Measurements from ENCODE around the gene ZNF750.

The ZNF750 gene

DNA sequence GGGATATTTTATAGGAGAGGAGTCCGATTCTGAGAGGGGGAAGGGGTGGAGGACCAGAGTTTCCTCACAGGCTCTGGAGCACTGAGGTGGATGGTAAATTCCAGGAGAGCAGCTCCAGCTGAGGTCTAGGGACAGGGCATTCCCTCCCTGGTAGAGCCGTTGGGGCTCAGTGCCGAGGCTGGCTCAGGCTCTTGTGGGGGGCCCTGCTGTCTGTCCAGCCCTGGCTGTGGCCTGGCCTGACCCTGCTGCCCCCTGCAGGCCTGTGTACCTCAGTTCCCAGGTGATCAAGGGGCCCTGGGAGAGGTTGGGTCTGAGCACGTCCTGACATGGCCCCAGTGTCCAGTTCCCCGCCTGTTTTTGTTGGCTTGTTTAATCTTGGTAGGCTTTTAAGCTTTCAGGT, 16.8 kb downstream of the ZNF750 start:
- ChIA-PET CTCF (interaction anchor here (0.6 kb wide), 2 partner anchors 48 to 158 kb away, joined by 3 read pairs; no protein-coding TSS in a partner anchor), POLR2A (no interaction called here)
- H3K4me3 ChIP-seq (ENCODE audit: low read depth, low read length): no peak overlapping the region
- TF ChIP-seq ZNF600 (tag by site-specific recombination; IDR thresholded peaks at IDR 0.05): no peak
- no peak for TF ChIP-seq OSR2 (tag by site-specific recombination; IDR thresholded peaks at IDR 0.05)
- no peak for TF ChIP-seq ZNF548 (tag by site-specific recombination; IDR thresholded peaks at IDR 0.05)
- no peak for TF ChIP-seq ZNF169 (tag by site-specific recombination; IDR thresholded peaks at IDR 0.05)
- no peak for TF ChIP-seq ZNF350 (tag by site-specific recombination; IDR thresholded peaks at IDR 0.05)
- TF ChIP-seq ZNF416 (tag by site-specific recombination; IDR thresholded peaks at IDR 0.05): no peak
- no peak for TF ChIP-seq ELK4 (IDR thresholded peaks at IDR 0.05; ENCODE audit: borderline replicate concordance, low read depth, low read length)
- TF ChIP-seq ZNF76 (tag by site-specific recombination; IDR thresholded peaks at IDR 0.05; ENCODE audit: borderline replicate concordance, low read depth): no peak
- TF ChIP-seq ZFP69B (tag by site-specific recombination; IDR thresholded peaks at IDR 0.05): no peak
- H3K4me1 ChIP-seq (ENCODE audit: control insufficient read depth, insufficient read depth, low read length): no peaks in the 10 kb centered on the region
- peaks cover 0 to 19% of the 10 kb centered on the region in 2 experiments; a peak in 2 of 3 replicates for H3K36me3 ChIP-seq (ENCODE audit: control insufficient read depth in 2 of 2, insufficient read depth in 1 of 2, low read length in 2 of 2)
- no peak overlapping the region for H3K27ac ChIP-seq (ENCODE audit: extremely low read depth, low read depth, low read length)
- no peaks in the 10 kb centered on the region; the same call in 1 of the 2 replicates for H3K9me3 ChIP-seq (ENCODE audit: control insufficient read depth, insufficient read depth, low read depth, low read length)

- POLR2A ChIA-PET: no interaction called here
- Histone ChIP-seq H3K9me3 (ENCODE audit: control insufficient read depth, insufficient read depth, low read depth, low read length) (no peaks in the 10 kb centered on the region; the same call in 1 of the 2 replicates), H3K4me3 (ENCODE audit: low read depth, low read length) (no peak overlapping the region), H3K27ac (ENCODE audit: extremely low read depth, low read depth, low read length) (no peak overlapping the region), H3K4me1 (ENCODE audit: control insufficient read depth, insufficient read depth, low read length) (no peaks in the 10 kb centered on the region), H3K36me3 (ENCODE audit: control insufficient read depth in 2 of 2, insufficient read depth in 1 of 2, low read length in 2 of 2) (peaks cover 3 to 18% of the 10 kb centered on the region in 2 experiments; a peak in 2 of 3 replicates)
- TF ChIP-seq ZBTB49 (tag by site-specific recombination; IDR thresholded peaks at IDR 0.05; ENCODE audit: low read depth) (no peak), ZNF768 (tag by site-specific recombination; IDR thresholded peaks at IDR 0.05) (no peak), WT1 (tag by site-specific recombination; IDR thresholded peaks at IDR 0.05) (no peak), ZNF600 (tag by site-specific recombination; IDR thresholded peaks at IDR 0.05) (no peak), ZNF701 (tag by site-specific recombination; IDR thresholded peaks at IDR 0.05) (no peak), ZNF394 (tag by site-specific recombination; IDR thresholded peaks at IDR 0.05; ENCODE audit: borderline replicate concordance) (no peak), MEIS1 (CRISPR knock-in tag; IDR thresholded peaks at IDR 0.05; ENCODE audit: borderline replicate concordance) (no peak), ZNF24 (tag by site-specific recombination; IDR thresholded peaks at IDR 0.05) (no peak), GFI1B (tag by site-specific recombination; IDR thresholded peaks at IDR 0.05) (no peak), ZNF558 (tag by site-specific recombination; IDR thresholded peaks at IDR 0.05) (no peak), SP2 (tag by site-specific recombination; IDR thresholded peaks at IDR 0.05) (no peak), ZNF785 (tag by site-specific recombination; IDR thresholded peaks at IDR 0.05) (no peak), ZNF560 (tag by site-specific recombination; IDR thresholded peaks at IDR 0.05; ENCODE audit: borderline replicate concordance) (no peak), ZNF114 (tag by site-specific recombination; IDR thresholded peaks at IDR 0.05) (no peak), ZNF292 (tag by site-specific recombination; IDR thresholded peaks at IDR 0.05; ENCODE audit: borderline replicate concordance, low read depth) (no peak)
- TF ChIP-seq, protein P1, sequence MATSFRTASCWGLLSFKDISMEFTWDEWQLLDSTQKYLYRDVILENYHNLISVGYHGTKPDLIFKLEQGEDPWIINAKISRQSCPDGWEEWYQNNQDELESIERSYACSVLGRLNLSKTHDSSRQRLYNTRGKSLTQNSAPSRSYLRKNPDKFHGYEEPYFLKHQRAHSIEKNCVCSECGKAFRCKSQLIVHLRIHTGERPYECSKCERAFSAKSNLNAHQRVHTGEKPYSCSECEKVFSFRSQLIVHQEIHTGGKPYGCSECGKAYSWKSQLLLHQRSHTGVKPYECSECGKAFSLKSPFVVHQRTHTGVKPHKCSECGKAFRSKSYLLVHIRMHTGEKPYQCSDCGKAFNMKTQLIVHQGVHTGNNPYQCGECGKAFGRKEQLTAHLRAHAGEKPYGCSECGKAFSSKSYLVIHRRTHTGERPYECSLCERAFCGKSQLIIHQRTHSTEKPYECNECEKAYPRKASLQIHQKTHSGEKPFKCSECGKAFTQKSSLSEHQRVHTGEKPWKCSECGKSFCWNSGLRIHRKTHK (tag by site-specific recombination; IDR thresholded peaks at IDR 0.05): no peak
- TF ChIP-seq, protein P2, sequence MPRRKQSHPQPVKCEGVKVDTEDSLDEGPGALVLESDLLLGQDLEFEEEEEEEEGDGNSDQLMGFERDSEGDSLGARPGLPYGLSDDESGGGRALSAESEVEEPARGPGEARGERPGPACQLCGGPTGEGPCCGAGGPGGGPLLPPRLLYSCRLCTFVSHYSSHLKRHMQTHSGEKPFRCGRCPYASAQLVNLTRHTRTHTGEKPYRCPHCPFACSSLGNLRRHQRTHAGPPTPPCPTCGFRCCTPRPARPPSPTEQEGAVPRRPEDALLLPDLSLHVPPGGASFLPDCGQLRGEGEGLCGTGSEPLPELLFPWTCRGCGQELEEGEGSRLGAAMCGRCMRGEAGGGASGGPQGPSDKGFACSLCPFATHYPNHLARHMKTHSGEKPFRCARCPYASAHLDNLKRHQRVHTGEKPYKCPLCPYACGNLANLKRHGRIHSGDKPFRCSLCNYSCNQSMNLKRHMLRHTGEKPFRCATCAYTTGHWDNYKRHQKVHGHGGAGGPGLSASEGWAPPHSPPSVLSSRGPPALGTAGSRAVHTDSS (tag by site-specific recombination; IDR thresholded peaks at IDR 0.05): no peak
- CTCF ChIA-PET: no interaction called here
These were observed 17.5 kb downstream of the ZNF750 start for GRCh38 chr17:82822281-82822680.

Measured in HEK293 (cell line).